Uterus (tissue), 2 donors: ENCODE results near the gene REV3L.

ENCODE experiments used
- CTCF ChIP-seq, 4 experiments: fragments of 200-600 bp in 2 of 4; fragments of 450-650 bp in 2 of 4; sonication (generic) in 2 of 4; IDR thresholded peaks; one replicate each; pipeline ENCODE4 v1.5.1; 2016 to 2019; ENCODE audit warnings: antibody characterized with exemption in 4 of 4, mild to moderate bottlenecking in 2 of 4, moderate library complexity in 1 of 4
- POLR2A ChIP-seq, 2 donors: fragments of 450-650 bp; IDR thresholded peaks; one replicate each; pipeline ENCODE4 v1.6.1; 2016; ENCODE audit warnings: antibody characterized with exemption in 2 of 2, mild to moderate bottlenecking in 1 of 2, moderate library complexity in 1 of 2

- TF ChIP-seq CTCF (IDR thresholded peaks at IDR 0.05) (no peak), POLR2A (IDR thresholded peaks at IDR 0.05) (no peak)
Observed at GRCh38 chr6:111266276-111266675, 216.7 kb downstream of the REV3L start.
